H9 (cell line): ENCODE data around the gene ZNF184. TPM values are rescaled to one million over a fixed set of nuclear protein-coding genes. Genes with fewer than 3 reads are reported as not detected.
A peak's percentile ranks its signal among the peaks of the same experiment; 100 is the strongest.

Experiments
- DNase-seq: peaks from one replicate; pipeline ENCODE4 v3.0.0-alpha.2; 2017
- H2AFZ ChIP-seq: one replicate; pipeline ENCODE4 v1.6.1; 2013; ENCODE audit warnings: mild to moderate bottlenecking, low read length, control low read depth, moderate library complexity
- H2AK5ac ChIP-seq: 2 replicates; pipeline ENCODE4 v1.6.1; 2013; ENCODE audit warnings: low read length, control low read depth, mixed read lengths; ENCODE audit not compliant: insufficient read length
- H2BK120ac ChIP-seq: one replicate; pipeline ENCODE4 v1.6.1; 2013; ENCODE audit warnings: low read depth, mild to moderate bottlenecking, low read length, control low read depth, inconsistent platforms; ENCODE audit not compliant: poor library complexity, severe bottlenecking
- H2BK12ac ChIP-seq: 2 replicates; pipeline ENCODE4 v1.6.1; 2013; ENCODE audit warnings: low read length, control low read depth, mixed read lengths, low read depth; ENCODE audit not compliant: insufficient read length
- H2BK15ac ChIP-seq: 2 replicates; pipeline ENCODE4 v1.6.1; 2013; ENCODE audit warnings: low read depth, low read length, control low read depth
- H2BK20ac ChIP-seq: one replicate; pipeline ENCODE4 v1.6.1; 2013; ENCODE audit warnings: low read depth, mild to moderate bottlenecking, low read length, control low read depth, inconsistent platforms; ENCODE audit not compliant: poor library complexity, severe bottlenecking
- H2BK5ac ChIP-seq: 2 replicates; pipeline ENCODE4 v1.6.1; 2013; ENCODE audit warnings: low read length, control low read depth, mixed read lengths; ENCODE audit not compliant: insufficient read length
- H3K14ac ChIP-seq: 2 replicates; pipeline ENCODE4 v1.6.1; 2013; ENCODE audit warnings: low read length, control low read depth; ENCODE audit not compliant: insufficient read depth
- H3K18ac ChIP-seq: 2 replicates; pipeline ENCODE4 v1.6.1; 2013; ENCODE audit warnings: low read depth, mild to moderate bottlenecking, mixed read lengths, low read length, control low read depth; ENCODE audit not compliant: insufficient read length
- H3K23ac ChIP-seq: 2 replicates; pipeline ENCODE4 v1.6.1; 2013; ENCODE audit warnings: low read length, control low read depth, mixed read lengths, low read depth; ENCODE audit not compliant: insufficient read length
- H3K23me2 ChIP-seq: 2 replicates; pipeline ENCODE4 v1.6.1; 2013; ENCODE audit warnings: low read depth, mild to moderate bottlenecking, mixed read lengths, low read length, control low read depth; ENCODE audit not compliant: insufficient read length, poor library complexity, severe bottlenecking
- H3K27ac ChIP-seq: 2 replicates; pipeline ENCODE4 v1.5.1; 2013; ENCODE audit warnings: low read length, control low read depth, mixed read lengths, low read depth; ENCODE audit not compliant: insufficient read length
- H3K27me3 ChIP-seq: 2 replicates; pipeline ENCODE4 v1.6.1; 2013; ENCODE audit warnings: low read length, control low read depth, inconsistent platforms; ENCODE audit not compliant: insufficient read depth
- H3K4ac ChIP-seq: 2 replicates; pipeline ENCODE4 v1.6.1; 2013; ENCODE audit warnings: low read depth, mild to moderate bottlenecking, control low read depth, inconsistent platforms, low read length, moderate library complexity
- H3K4me1 ChIP-seq: 2 replicates; pipeline ENCODE4 v1.6.1; 2013; ENCODE audit warnings: low read length, control low read depth, inconsistent platforms; ENCODE audit not compliant: insufficient read depth
- H3K4me2 ChIP-seq: 2 replicates; pipeline ENCODE4 v1.6.1; 2013; ENCODE audit warnings: low read length, control low read depth, mixed read lengths; ENCODE audit not compliant: insufficient read length, insufficient read depth
- H3K56ac ChIP-seq: 2 replicates; pipeline ENCODE4 v1.6.1; 2013; ENCODE audit warnings: low read depth, mild to moderate bottlenecking, mixed read lengths, low read length, control low read depth; ENCODE audit not compliant: insufficient read length
- H3K79me1 ChIP-seq: 2 replicates; pipeline ENCODE4 v1.6.1; 2013; ENCODE audit warnings: low read depth, mild to moderate bottlenecking, moderate library complexity, low read length, control low read depth, inconsistent platforms; ENCODE audit not compliant: insufficient read depth, poor library complexity, severe bottlenecking
- H3K79me2 ChIP-seq: 2 replicates; pipeline ENCODE4 v1.6.1; 2013; ENCODE audit warnings: low read length, control low read depth, inconsistent platforms; ENCODE audit not compliant: insufficient read depth
- H3K9ac ChIP-seq: 2 replicates; pipeline ENCODE4 v1.6.1; 2013; ENCODE audit warnings: low read length, control low read depth, mixed read lengths; ENCODE audit not compliant: insufficient read length; ENCODE audit errors: extremely low read depth
- H3K9me3 ChIP-seq: one replicate; pipeline ENCODE4 v1.6.1; 2013; ENCODE audit warnings: low read depth, low read length, inconsistent platforms; ENCODE audit not compliant: control insufficient read depth
- H3T11ph ChIP-seq: one replicate; pipeline ENCODE4 v1.6.1; 2013; ENCODE audit warnings: mild to moderate bottlenecking, low read length, control low read depth, inconsistent platforms
- H4K20me1 ChIP-seq: one replicate; pipeline ENCODE4 v1.6.1; 2013; ENCODE audit not compliant: control insufficient read depth, insufficient read length, insufficient read depth
- H4K5ac ChIP-seq: 2 replicates; pipeline ENCODE4 v1.6.1; 2013; ENCODE audit warnings: low read depth, mild to moderate bottlenecking, mixed read lengths, low read length, control low read depth; ENCODE audit not compliant: insufficient read length
- H4K8ac ChIP-seq: replicated peaks from 2 replicates; pipeline ENCODE4 v1.6.1; 2013; ENCODE audit warnings: low read length, control low read depth, mixed read lengths, low read depth; ENCODE audit not compliant: insufficient read length
- H4K91ac ChIP-seq: 2 replicates; pipeline ENCODE4 v1.6.1; 2013; ENCODE audit warnings: low read depth, mild to moderate bottlenecking, moderate library complexity, mixed read lengths, low read length, control low read depth; ENCODE audit not compliant: insufficient read length
- H3K27ac Mint-ChIP-seq, 3 experiments: 2 replicates in 2 of 3; 3 replicates in 1 of 3; pipeline ENCODE4 v1.8.0; 2020 to 2021; ENCODE audit warnings: mixed read lengths in 3 of 3, mild to moderate bottlenecking in 1 of 3, moderate library complexity in 1 of 3
- H3K27me3 Mint-ChIP-seq: 2 replicates; pipeline ENCODE4 v1.8.0; 2021; ENCODE audit warnings: low read depth, mild to moderate bottlenecking, moderate library complexity, mixed read lengths
- H3K36me3 Mint-ChIP-seq, 3 experiments: 2 replicates in 2 of 3; 3 replicates in 1 of 3; pipeline ENCODE4 v1.8.0; 2020 to 2021; ENCODE audit warnings: low read depth in 3 of 3, mixed read lengths in 3 of 3; ENCODE audit not compliant: insufficient read depth in 1 of 3
- H3K4me1 Mint-ChIP-seq, 2 experiments: 2 replicates each; pipeline ENCODE4 v1.8.0; 2020; ENCODE audit warnings: mixed read lengths in 2 of 2
- H3K4me3 Mint-ChIP-seq, 2 experiments: 2 replicates in 1 of 2; 3 replicates in 1 of 2; pipeline ENCODE4 v1.8.0; 2020 to 2021; ENCODE audit warnings: mild to moderate bottlenecking in 2 of 2, mixed read lengths in 2 of 2, moderate library complexity in 1 of 2
- H3K9me3 Mint-ChIP-seq, 2 experiments: 2 replicates in 1 of 2; 3 replicates in 1 of 2; pipeline ENCODE4 v1.8.0; 2020; ENCODE audit warnings: mild to moderate bottlenecking in 2 of 2, mixed read lengths in 2 of 2, moderate library complexity in 1 of 2
- CTCF ChIP-seq: fragments of 200-600 bp; sonication (generic); conservative IDR thresholded peaks from 3 replicates; pipeline ENCODE4 v1.8.0; 2021; ENCODE audit warnings: antibody characterized with exemption, mild to moderate bottlenecking
- WGBS: extraction: QIAGEN DNeasy Blood & Tissue Kit; methylation state at CpG from one replicate; pipeline ENCODE4 v1.1.7; 2013; ENCODE audit warnings: missing lambda C conversion rate, low lambda C conversion rate, mixed read lengths; ENCODE audit not compliant: insufficient read length; ENCODE audit errors: extremely low coverage; 5-methylcytosine and 5-hydroxymethylcytosine counted together
- total RNA-seq: library from RNA; stranded (reverse); gene quantifications from 2 replicates; pipeline ENCODE4 v1.2.1, GENCODE V29; 2021

The ZNF184 gene
- total RNA-seq, 1 experiment from 2014 or later = 6.3 TPM

DNA sequence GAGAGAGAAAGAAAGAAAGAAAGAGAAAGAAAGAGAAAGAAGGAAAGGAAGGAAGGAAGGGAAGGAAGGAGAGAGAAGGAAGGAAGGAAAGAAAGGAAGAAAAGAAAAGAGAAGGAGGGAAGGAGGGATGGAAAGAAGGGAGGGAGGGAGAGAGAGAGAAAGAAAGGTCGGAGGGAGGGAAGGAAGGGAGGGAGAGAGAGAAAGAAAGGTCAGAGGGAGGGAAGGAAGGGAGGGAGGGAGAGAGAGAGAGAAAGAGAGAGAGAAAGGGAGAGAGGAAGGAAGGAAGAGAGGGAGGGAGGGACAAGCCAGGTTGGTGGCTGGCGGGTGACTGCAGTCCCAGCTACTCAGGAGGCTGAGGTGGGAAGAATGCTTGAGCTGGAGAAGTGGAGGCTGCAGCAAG lies 27.3 kb upstream of the ZNF184 start:
- peak overlapping the region; percentile 52 to 75 for H3K4me3 Mint-ChIP-seq
- Histone ChIP-seq H4K91ac (no peak overlapping the region), H4K8ac (no peak overlapping the region), H3K14ac (no peak overlapping the region), H3K4me1 (no peaks in the 10 kb centered on the region; the same call in 1 of the 2 replicates), H3K4ac (no peak overlapping the region), H2BK20ac (no peak overlapping the region), H2AK5ac (no peak overlapping the region), H2BK120ac (no peak overlapping the region), H3K27ac (no peak overlapping the region), H3K9ac (no peak overlapping the region), H3K79me2 (no peaks in the 10 kb centered on the region), H2BK15ac (no peak overlapping the region), H3K23ac (no peak overlapping the region), H4K20me1 (no peaks in the 10 kb centered on the region), H3K56ac (no peak overlapping the region), H2AFZ (no peak overlapping the region), H3K4me2 (peak overlapping the region; percentile 27), H3K9me3 (no peaks in the 10 kb centered on the region), H3K79me1 (no peaks in the 10 kb centered on the region), H4K5ac (no peak overlapping the region), H2BK12ac (no peak overlapping the region), H3K23me2 (peaks cover 9% of the 10 kb centered on the region), H3T11ph (no peak overlapping the region), H2BK5ac (no peak overlapping the region), H3K18ac (no peak overlapping the region), H3K27me3 (no peaks in the 10 kb centered on the region)
- TF ChIP-seq CTCF = no peak
- H3K36me3 Mint-ChIP-seq = no peaks in the 10 kb centered on the region
- H3K27me3 Mint-ChIP-seq = peaks cover 11% of the 10 kb centered on the region
- H3K27ac Mint-ChIP-seq = 0 out of 7 replicates have a peak overlapping the region, but pooled peaks of 1 of the 3 experiments have one; percentile 11
- WGBS = 100% methylated on average over 1 of the region's 2 CpGs
- H3K4me1 Mint-ChIP-seq = peaks cover 13 to 19% of the 10 kb centered on the region in 2 experiments
- peaks cover 0 to 2% of the 10 kb centered on the region in 2 experiments; a peak in 2 of 5 replicates for H3K9me3 Mint-ChIP-seq
- peak; percentile 52 for DNase-seq
